Measurements from ENCODE around the gene GOLIM4. TPM values are rescaled to one million over a fixed set of nuclear protein-coding genes. Genes with fewer than 3 reads are reported as not detected.

The GOLIM4 gene
- total RNA-seq, 1 donor from 2014 or later: 74.8 TPM

DNA sequence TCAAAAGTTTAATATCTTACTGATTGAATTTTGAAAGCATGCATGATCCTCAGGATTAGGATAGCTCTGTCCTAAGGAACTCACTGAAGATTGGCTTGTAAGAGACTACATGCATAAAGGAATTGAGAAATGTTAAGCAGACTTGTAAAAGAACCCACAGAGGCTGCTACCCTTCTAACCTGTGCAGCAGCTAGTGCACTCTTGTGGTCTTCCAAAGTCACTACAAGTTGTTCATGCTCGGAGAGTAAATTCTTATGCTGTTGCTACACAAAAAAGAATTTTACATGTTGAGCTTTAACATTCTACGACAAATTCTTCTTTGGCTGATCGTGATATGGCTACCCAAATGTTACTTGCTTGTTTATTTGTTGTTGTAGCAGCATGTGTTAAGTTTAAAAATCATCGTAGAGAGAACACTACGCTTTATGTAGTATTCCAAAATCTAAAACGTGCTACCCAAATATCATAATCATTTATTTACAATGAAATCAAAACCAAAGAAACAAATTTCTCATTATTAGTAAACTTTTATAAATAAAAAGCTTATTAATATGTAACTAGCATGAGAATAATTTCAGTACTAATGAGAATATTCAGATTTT is 55.0 kb downstream of the GOLIM4 start:
- peak; percentile 74 for TF ChIP-seq CTCF (IDR thresholded peaks at IDR 0.05; ENCODE audit: borderline replicate concordance)
- Histone ChIP-seq H3K27ac (replicated peaks) (no peak overlapping the region), H3K36me3 (peaks cover 61% of the 10 kb centered on the region), H3K4me1 (peaks cover 31% of the 10 kb centered on the region), H3K27me3 (ENCODE audit: low read depth) (no peaks in the 10 kb centered on the region), H3K9me3 (replicated peaks) (no peaks in the 10 kb centered on the region), H3K4me3 (no peak overlapping the region)
- intact Hi-C loops (cut with micrococcal nuclease): loop anchor here (5.0 kb wide), 1 partner anchor 113 kb away; no protein-coding TSS in a partner anchor
- no peak for DNase-seq

GRCh38 chr3:168037020-168037419 is 58.7 kb downstream of the GOLIM4 start:
- no peak for TF ChIP-seq CTCF (IDR thresholded peaks at IDR 0.05; ENCODE audit: borderline replicate concordance)
- peaks cover 20% of the 10 kb centered on the region for H3K4me1 ChIP-seq
- no peak overlapping the region for H3K4me3 ChIP-seq
- peaks cover 65% of the 10 kb centered on the region for H3K36me3 ChIP-seq
- no peak overlapping the region for H3K27ac ChIP-seq (replicated peaks)
- DNase-seq: no peak
- intact Hi-C loops (cut with micrococcal nuclease): no loop called here
- H3K9me3 ChIP-seq (replicated peaks): no peaks in the 10 kb centered on the region
- no peaks in the 10 kb centered on the region for H3K27me3 ChIP-seq (ENCODE audit: low read depth)

- Histone ChIP-seq H3K4me3 (no peak overlapping the region), H3K27ac (replicated peaks) (peak overlapping the region; percentile 10), H3K9me3 (replicated peaks) (no peaks in the 10 kb centered on the region), H3K4me1 (peaks cover 20% of the 10 kb centered on the region), H3K27me3 (ENCODE audit: low read depth) (no peaks in the 10 kb centered on the region), H3K36me3 (peaks cover 66% of the 10 kb centered on the region)
- DNase-seq: no peak
- no peak for TF ChIP-seq CTCF (IDR thresholded peaks at IDR 0.05; ENCODE audit: borderline replicate concordance)
- intact Hi-C loops (cut with micrococcal nuclease): no loop called here
These were observed 59.1 kb downstream of the GOLIM4 start for GRCh38 chr3:168036619-168037018.

GRCh38 chr3:168034152-168034928 is 61.4 kb downstream of the GOLIM4 start:
- no peak for TF ChIP-seq CTCF (IDR thresholded peaks at IDR 0.05; ENCODE audit: borderline replicate concordance)
- Histone ChIP-seq H3K9me3 (replicated peaks) (no peaks in the 10 kb centered on the region), H3K36me3 (peaks cover 67% of the 10 kb centered on the region), H3K27ac (replicated peaks) (peak overlapping the region; percentile 75), H3K27me3 (ENCODE audit: low read depth) (no peaks in the 10 kb centered on the region), H3K4me1 (peaks cover 20% of the 10 kb centered on the region), H3K4me3 (no peak overlapping the region)
- intact Hi-C loops (cut with micrococcal nuclease): no loop called here
- no peak for DNase-seq

- H3K27ac ChIP-seq (replicated peaks): no peak overlapping the region
These were observed 65.1 kb downstream of the GOLIM4 start for GRCh38 chr3:168030577-168030976.

More at GRCh38 chr3:168030577-168030976, 65.1 kb downstream of the GOLIM4 start:
- intact Hi-C loops (cut with micrococcal nuclease): no loop called here
- DNase-seq: no peak
- Histone ChIP-seq H3K36me3 (peaks cover 75% of the 10 kb centered on the region), H3K9me3 (replicated peaks) (no peaks in the 10 kb centered on the region), H3K4me1 (peaks cover 36% of the 10 kb centered on the region), H3K27me3 (ENCODE audit: low read depth) (no peaks in the 10 kb centered on the region), H3K4me3 (no peak overlapping the region)
- no peak for TF ChIP-seq CTCF (IDR thresholded peaks at IDR 0.05; ENCODE audit: borderline replicate concordance)

Data from left ventricle myocardium inferior (tissue), 1 donor.